ENCODE data around the gene ZC3H4.

- no peak for TF ChIP-seq CTCF (conservative IDR thresholded peaks at IDR 0.05 in 1 of 2, IDR thresholded peaks at IDR 0.05 in 1 of 2; ENCODE audit: low read depth in 1 of 2, low read length in 2 of 2)
- peak; percentile 75 for TF ChIP-seq EZH2 (IDR thresholded peaks at IDR 0.05; ENCODE audit: low read length, missing control alignments)
These were observed 85.9 kb downstream of the ZC3H4 start for GRCh38 chr19:47027586-47028088.

All from fibroblast of lung (primary cell).